Measurements from ENCODE around the gene USP1. TPM values are rescaled to one million over a fixed set of nuclear protein-coding genes. Genes with fewer than 3 reads are reported as not detected.

Gene USP1
- polyA plus RNA-seq, 1 experiment: 4.3 TPM

- no peaks in the 10 kb centered on the region for H3K27me3 ChIP-seq (ENCODE audit: control insufficient read depth, insufficient read depth, low read length)
- no peak overlapping the region for H3K4me3 ChIP-seq (ENCODE audit: low read depth, low read length)
- ChIA-PET POLR2A (no interaction called here), CTCF (no interaction called here)
- H3K36me3 ChIP-seq (ENCODE audit: control insufficient read depth, insufficient read depth, low read length): no peaks in the 10 kb centered on the region
- TF ChIP-seq CTCF (IDR thresholded peaks at IDR 0.05; ENCODE audit: insufficient read depth, low read depth, low read length): no peak
- DNase-seq (ENCODE audit: low read depth): no peak
These were observed 21.1 kb downstream of the USP1 start for GRCh38 chr1:62457955-62458354.

GRCh38 chr1:62462370-62462769 lies 25.5 kb downstream of the USP1 start:
- ChIA-PET CTCF (interaction anchor here (1.2 kb wide), 1 partner anchor 283 kb away, joined by 3 read pairs; no protein-coding TSS in a partner anchor), POLR2A (no interaction called here)
- H3K27me3 ChIP-seq (ENCODE audit: control insufficient read depth, insufficient read depth, low read length): no peaks in the 10 kb centered on the region
- no peak overlapping the region for H3K4me3 ChIP-seq (ENCODE audit: low read depth, low read length)
- no peak for TF ChIP-seq CTCF (IDR thresholded peaks at IDR 0.05; ENCODE audit: insufficient read depth, low read depth, low read length)
- peaks cover 1% of the 10 kb centered on the region; the same call in 1 of the 2 replicates for H3K36me3 ChIP-seq (ENCODE audit: control insufficient read depth, insufficient read depth, low read length)
- no peak for DNase-seq (ENCODE audit: low read depth)

GRCh38 chr1:62467092-62467491 lies 30.2 kb downstream of the USP1 start:
- Histone ChIP-seq H3K27me3 (ENCODE audit: control insufficient read depth, insufficient read depth, low read length) (no peaks in the 10 kb centered on the region), H3K36me3 (ENCODE audit: control insufficient read depth, insufficient read depth, low read length) (peaks cover 7% of the 10 kb centered on the region), H3K4me3 (ENCODE audit: low read depth, low read length) (no peak overlapping the region)
- CTCF ChIA-PET: no interaction called here
- TF ChIP-seq CTCF (IDR thresholded peaks at IDR 0.05; ENCODE audit: insufficient read depth, low read depth, low read length): no peak
- DNase-seq (ENCODE audit: low read depth): no peak
- POLR2A ChIA-PET: interaction anchor here (0.6 kb wide), 1 partner anchor 346 kb away, joined by 3 read pairs; no protein-coding TSS in a partner anchor

- Histone ChIP-seq H3K27me3 (ENCODE audit: control insufficient read depth, insufficient read depth, low read length) (no peaks in the 10 kb centered on the region), H3K36me3 (ENCODE audit: control insufficient read depth, insufficient read depth, low read length) (peaks cover 7% of the 10 kb centered on the region), H3K4me3 (ENCODE audit: low read depth, low read length) (no peak overlapping the region)
- no peak for TF ChIP-seq CTCF (IDR thresholded peaks at IDR 0.05; ENCODE audit: insufficient read depth, low read depth, low read length)
- DNase-seq (ENCODE audit: low read depth): no peak
- ChIA-PET CTCF (no interaction called here), POLR2A (no interaction called here)
These were observed 39.8 kb downstream of the USP1 start for GRCh38 chr1:62476525-62477219.

- Histone ChIP-seq H3K4me3 (ENCODE audit: low read depth, low read length) (no peak overlapping the region), H3K27me3 (ENCODE audit: control insufficient read depth, insufficient read depth, low read length) (no peaks in the 10 kb centered on the region), H3K36me3 (ENCODE audit: control insufficient read depth, insufficient read depth, low read length) (no peaks in the 10 kb centered on the region; the same call in 1 of the 2 replicates)
- ChIA-PET CTCF (no interaction called here), POLR2A (no interaction called here)
- no peak for TF ChIP-seq CTCF (IDR thresholded peaks at IDR 0.05; ENCODE audit: insufficient read depth, low read depth, low read length)
- DNase-seq (ENCODE audit: low read depth): no peak
These were observed 44.8 kb downstream of the USP1 start for GRCh38 chr1:62481681-62482080.
